MCF 10A (cell line): ENCODE data around the gene ZIC2. TPM values are rescaled to one million over a fixed set of nuclear protein-coding genes. Genes with fewer than 3 reads are reported as not detected.

Experiments
- BruUV-seq: library from RNA; stranded (reverse); fragments of 400-500 nt; replicated peaks from 2 replicates; lab custom pipeline; 2021; lab: Mats Ljungman, UMichigan
- CTCF ChIA-PET: fragments of 300-600 bp; sonication (Branson Sonifier 250); formaldehyde crosslinking; extraction: SDS; loops from one replicate; lab custom pipeline; 2021; ENCODE audit warnings: antibody characterized with exemption, inconsistent platforms; lab: Yijun Ruan, JAX
- POLR2A ChIA-PET: fragments of 300-600, 350-650 bp; sonication (Branson Sonifier 250); formaldehyde crosslinking; extraction: SDS; loops from one replicate; lab custom pipeline; 2020; ENCODE audit warnings: antibody characterized with exemption, inconsistent platforms; lab: Yijun Ruan, JAX
- DNase-seq: peaks from one replicate; pipeline ENCODE4 v3.0.0-alpha.2; 2018; ENCODE audit not compliant: unreplicated experiment
- H3K27ac Mint-ChIP-seq: one replicate; pipeline ENCODE4 v1.8.0; 2022; ENCODE audit warnings: mild to moderate bottlenecking, low read depth, mixed read lengths; ENCODE audit not compliant: unreplicated experiment
- H3K27me3 Mint-ChIP-seq: one replicate; pipeline ENCODE4 v1.8.0; 2022; ENCODE audit warnings: mixed read lengths; ENCODE audit not compliant: insufficient read depth, unreplicated experiment
- H3K36me3 Mint-ChIP-seq: one replicate; pipeline ENCODE4 v1.8.0; 2022; ENCODE audit warnings: mild to moderate bottlenecking, moderate library complexity, mixed read lengths; ENCODE audit not compliant: insufficient read depth, unreplicated experiment
- H3K4me1 Mint-ChIP-seq: one replicate; pipeline ENCODE4 v1.8.0; 2022; ENCODE audit warnings: mixed read lengths; ENCODE audit not compliant: insufficient read depth, unreplicated experiment
- H3K4me3 Mint-ChIP-seq: one replicate; pipeline ENCODE4 v1.8.0; 2022; ENCODE audit warnings: mild to moderate bottlenecking, moderate library complexity, mixed read lengths; ENCODE audit not compliant: unreplicated experiment
- H3K9me3 Mint-ChIP-seq: one replicate; pipeline ENCODE4 v1.8.0; 2022; ENCODE audit warnings: mixed read lengths; ENCODE audit not compliant: unreplicated experiment
- CTCF ChIP-seq: fragments of 200-600 bp; IDR thresholded peaks from one replicate; pipeline ENCODE4 v1.8.0; 2022; ENCODE audit warnings: antibody characterized with exemption, mild to moderate bottlenecking; ENCODE audit not compliant: unreplicated experiment
- intact Hi-C: fragments of 100-400 bp; cut with micrococcal nuclease; formaldehyde crosslinking; loops from 2 replicates; pipeline ENCODE4 v1.14.1; 2022
- total RNA-seq: library from RNA; stranded (reverse); gene quantifications from 2 replicates; pipeline ENCODE4 v1.2.3, GENCODE V29; 2022

The ZIC2 gene
- total RNA-seq, 1 experiment from 2014 or later = 8.2 TPM

GRCh38 chr13:99958406-99959126 is 23.0 kb upstream of the ZIC2 start:
- H3K27ac Mint-ChIP-seq = no peak overlapping the region
- POLR2A ChIA-PET = interaction anchor here (0.6 kb wide), 1 partner anchor 442 kb away, joined by 3 read pairs; no protein-coding TSS in a partner anchor

GRCh38 chr13:99959127-99959539 is 22.5 kb upstream of the ZIC2 start:
- CTCF ChIA-PET = no interaction called here
- no peaks in the 10 kb centered on the region for H3K9me3 Mint-ChIP-seq
- no peak overlapping the region for H3K4me3 Mint-ChIP-seq
- no TSS peak for BruUV-seq
- intact Hi-C loops = no loop called here
- no peaks in the 10 kb centered on the region for H3K27me3 Mint-ChIP-seq
- POLR2A ChIA-PET = no interaction called here
- no peaks in the 10 kb centered on the region for H3K4me1 Mint-ChIP-seq
- DNase-seq = no peak
- no peaks in the 10 kb centered on the region for H3K36me3 Mint-ChIP-seq
- no peak for TF ChIP-seq CTCF
- no peak overlapping the region for H3K27ac Mint-ChIP-seq

More at GRCh38 chr13:99958406-99959126, 23.0 kb upstream of the ZIC2 start:
- TF ChIP-seq CTCF = no peak
- intact Hi-C loops = no loop called here
- Mint-ChIP-seq H3K36me3 (no peaks in the 10 kb centered on the region), H3K27me3 (no peaks in the 10 kb centered on the region), H3K4me1 (no peaks in the 10 kb centered on the region), H3K4me3 (no peak overlapping the region), H3K9me3 (no peaks in the 10 kb centered on the region)
- no peak for DNase-seq
- CTCF ChIA-PET = no interaction called here
- BruUV-seq = no TSS peak

GRCh38 chr13:99959540-99960230 is 21.9 kb upstream of the ZIC2 start:
- intact Hi-C loops = no loop called here
- no peak overlapping the region for H3K4me3 Mint-ChIP-seq
- no peaks in the 10 kb centered on the region for H3K36me3 Mint-ChIP-seq
- no TSS peak for BruUV-seq
- POLR2A ChIA-PET = no interaction called here
- no peak overlapping the region for H3K27ac Mint-ChIP-seq
- no peaks in the 10 kb centered on the region for H3K9me3 Mint-ChIP-seq
- no peaks in the 10 kb centered on the region for H3K4me1 Mint-ChIP-seq
- TF ChIP-seq CTCF = no peak
- H3K27me3 Mint-ChIP-seq = no peaks in the 10 kb centered on the region
- CTCF ChIA-PET = interaction anchor here (0.6 kb wide), 1 partner anchor 54 kb away, joined by 5 read pairs; no protein-coding TSS in a partner anchor
- DNase-seq = no peak

- no peaks in the 10 kb centered on the region for H3K9me3 Mint-ChIP-seq
- H3K27ac Mint-ChIP-seq = no peak overlapping the region
- H3K36me3 Mint-ChIP-seq = no peaks in the 10 kb centered on the region
- BruUV-seq = no TSS peak
- intact Hi-C loops = no loop called here
- POLR2A ChIA-PET = no interaction called here
- CTCF ChIA-PET = no interaction called here
- H3K4me1 Mint-ChIP-seq = no peaks in the 10 kb centered on the region
- TF ChIP-seq CTCF = no peak
- no peaks in the 10 kb centered on the region for H3K27me3 Mint-ChIP-seq
- H3K4me3 Mint-ChIP-seq = no peak overlapping the region
- DNase-seq = no peak
Measured at GRCh38 chr13:99960663-99961311, 20.8 kb upstream of the ZIC2 start.
